Brain microvascular endothelial cell (primary cell): ENCODE measurements around the gene DNAJC15.

Experiments used
- DNase-seq: peaks from one replicate; pipeline ENCODE4 v3.0.0-alpha.2; 2020
- H3K27ac ChIP-seq: fragments of 250-450 bp; sonication (Bioruptor Pico); 2 replicates; pipeline ENCODE4 v1.5.1; 2020; ENCODE audit warnings: mild to moderate bottlenecking, moderate library complexity
- H3K27me3 ChIP-seq: fragments of 250-450 bp; sonication (Bioruptor Pico); replicated peaks from 2 replicates; pipeline ENCODE4 v1.5.1; 2020; ENCODE audit warnings: mild to moderate bottlenecking
- H3K36me3 ChIP-seq: fragments of 250-450 bp; sonication (Bioruptor Pico); replicated peaks from 2 replicates; pipeline ENCODE4 v1.5.1; 2020; ENCODE audit warnings: mild to moderate bottlenecking
- H3K4me3 ChIP-seq: 2 replicates; pipeline ENCODE4 v1.5.1; 2011; ENCODE audit warnings: low read depth, mild to moderate bottlenecking, control low read depth, low read length, moderate library complexity
- in situ Hi-C: cut with HindIII; loops from 2 replicates; pipeline ENCODE4 v1.10.0; 2017; ENCODE audit warnings: low sequenced_read_pairs, low pct_ligation_motif_present
- TF ChIP-seq, protein P1 (sequence below): IDR thresholded peaks from 2 replicates; pipeline ENCODE4 v1.5.1; 2011; ENCODE audit warnings: low read depth, mild to moderate bottlenecking, moderate library complexity, low read length, control low read depth, inconsistent platforms; ENCODE audit errors: missing control alignments

DNAJC15 gene

DNA sequence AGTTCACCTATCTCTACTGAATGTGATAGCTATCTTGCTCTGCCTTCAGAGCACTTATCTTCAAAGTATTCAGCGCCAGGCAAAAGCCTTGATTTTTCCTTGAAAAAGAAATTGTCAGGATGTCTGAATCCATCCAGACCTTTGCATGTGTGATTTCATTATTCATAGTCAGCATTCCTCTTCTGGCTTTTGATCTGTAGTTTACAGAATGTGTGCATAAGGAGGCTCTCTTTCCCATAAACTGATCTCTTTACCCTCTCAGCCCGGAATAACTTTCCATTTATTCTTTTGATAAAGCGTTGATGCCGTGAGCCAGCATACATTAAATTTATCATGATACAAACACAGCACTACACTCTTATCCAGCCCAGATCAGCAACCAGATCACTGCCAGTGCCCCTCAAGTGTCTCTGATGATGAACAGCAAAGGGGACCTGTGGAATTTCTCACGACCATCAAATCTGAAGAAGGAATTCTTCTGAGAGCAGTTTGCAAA, 130.8 kb downstream of the DNAJC15 start:
- DNase-seq, result no peak
- TF ChIP-seq, protein P1, sequence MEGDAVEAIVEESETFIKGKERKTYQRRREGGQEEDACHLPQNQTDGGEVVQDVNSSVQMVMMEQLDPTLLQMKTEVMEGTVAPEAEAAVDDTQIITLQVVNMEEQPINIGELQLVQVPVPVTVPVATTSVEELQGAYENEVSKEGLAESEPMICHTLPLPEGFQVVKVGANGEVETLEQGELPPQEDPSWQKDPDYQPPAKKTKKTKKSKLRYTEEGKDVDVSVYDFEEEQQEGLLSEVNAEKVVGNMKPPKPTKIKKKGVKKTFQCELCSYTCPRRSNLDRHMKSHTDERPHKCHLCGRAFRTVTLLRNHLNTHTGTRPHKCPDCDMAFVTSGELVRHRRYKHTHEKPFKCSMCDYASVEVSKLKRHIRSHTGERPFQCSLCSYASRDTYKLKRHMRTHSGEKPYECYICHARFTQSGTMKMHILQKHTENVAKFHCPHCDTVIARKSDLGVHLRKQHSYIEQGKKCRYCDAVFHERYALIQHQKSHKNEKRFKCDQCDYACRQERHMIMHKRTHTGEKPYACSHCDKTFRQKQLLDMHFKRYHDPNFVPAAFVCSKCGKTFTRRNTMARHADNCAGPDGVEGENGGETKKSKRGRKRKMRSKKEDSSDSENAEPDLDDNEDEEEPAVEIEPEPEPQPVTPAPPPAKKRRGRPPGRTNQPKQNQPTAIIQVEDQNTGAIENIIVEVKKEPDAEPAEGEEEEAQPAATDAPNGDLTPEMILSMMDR, result no peak
- in situ Hi-C loops, result no loop called here
- no peak overlapping the region for H3K4me3 ChIP-seq
- H3K27me3 ChIP-seq, result no peaks in the 10 kb centered on the region
- no peaks in the 10 kb centered on the region for H3K36me3 ChIP-seq
- H3K27ac ChIP-seq, result peak overlapping the region; percentile 69

DNA sequence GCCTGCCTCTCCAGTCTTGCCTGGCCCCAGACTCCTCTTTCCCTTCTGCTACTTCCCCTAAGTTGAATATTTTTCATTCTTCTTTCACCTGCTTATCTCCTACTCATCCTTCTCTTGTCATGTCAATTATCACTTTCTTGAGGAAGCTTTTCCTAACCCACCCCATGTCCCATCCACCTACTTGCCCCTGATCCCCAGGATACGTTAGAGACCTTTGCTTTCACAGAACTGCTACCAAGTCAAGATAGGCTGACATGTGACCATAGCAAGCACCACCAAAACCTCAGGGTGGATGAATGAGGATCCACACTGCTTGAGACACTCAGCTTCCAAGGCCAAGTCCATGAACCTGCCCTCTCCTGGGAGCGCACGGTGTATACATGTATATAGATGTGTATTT, 131.5 kb downstream of the DNAJC15 start:
- TF ChIP-seq, protein P1, result no peak
- DNase-seq, result no peak
- Histone ChIP-seq H3K27me3 (no peaks in the 10 kb centered on the region), H3K4me3 (no peak overlapping the region), H3K36me3 (no peaks in the 10 kb centered on the region), H3K27ac (no peak overlapping the region)
- in situ Hi-C loops, result no loop called here

DNA sequence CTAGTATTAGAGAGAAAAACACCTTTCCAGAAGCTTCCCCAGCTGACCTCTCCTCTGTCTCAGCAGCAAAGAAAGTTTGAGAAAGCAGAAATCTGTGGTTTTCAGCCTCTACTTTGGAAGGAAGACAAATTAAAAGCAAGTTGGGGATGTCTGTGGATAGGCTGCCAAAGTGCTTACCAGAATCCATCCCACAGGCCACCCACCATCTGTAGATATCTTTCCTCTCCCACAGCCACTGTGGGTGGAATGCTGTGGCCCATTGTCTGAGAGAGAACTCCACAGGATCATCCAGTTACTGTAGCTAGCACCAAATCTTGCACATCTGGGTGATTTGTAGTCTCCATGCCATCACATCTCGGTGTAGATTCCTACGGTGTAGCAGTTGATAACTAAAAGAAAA, 133.5 kb downstream of the DNAJC15 start:
- Histone ChIP-seq H3K27me3 (no peaks in the 10 kb centered on the region), H3K27ac (no peak overlapping the region), H3K4me3 (no peak overlapping the region), H3K36me3 (no peaks in the 10 kb centered on the region)
- TF ChIP-seq, protein P1, result no peak
- in situ Hi-C loops, result no loop called here
- DNase-seq, result no peak

DNA sequence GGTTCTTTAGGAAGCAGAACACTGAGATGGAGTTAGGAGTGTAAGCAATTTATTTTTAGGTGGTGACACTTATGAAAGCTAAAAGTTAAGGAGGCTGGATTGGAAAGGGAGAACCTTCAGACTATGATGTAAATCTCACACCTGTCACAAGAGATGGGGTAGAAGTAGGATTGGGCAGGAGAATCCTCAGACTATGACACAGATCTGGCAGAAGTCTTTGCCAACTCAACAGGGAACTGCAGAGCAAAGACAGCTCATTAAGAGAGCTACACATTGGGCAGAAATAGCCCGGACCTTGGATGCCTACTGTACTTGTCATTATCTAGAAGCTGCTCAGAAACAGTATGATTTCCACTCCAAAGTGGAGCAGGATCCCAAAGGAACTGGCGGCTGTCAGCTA, 134.4 kb downstream of the DNAJC15 start:
- no peaks in the 10 kb centered on the region for H3K36me3 ChIP-seq
- TF ChIP-seq, protein P1, result no peak
- H3K27ac ChIP-seq, result no peak overlapping the region
- no peak overlapping the region for H3K4me3 ChIP-seq
- in situ Hi-C loops, result no loop called here
- DNase-seq, result no peak
- H3K27me3 ChIP-seq, result no peaks in the 10 kb centered on the region

DNA sequence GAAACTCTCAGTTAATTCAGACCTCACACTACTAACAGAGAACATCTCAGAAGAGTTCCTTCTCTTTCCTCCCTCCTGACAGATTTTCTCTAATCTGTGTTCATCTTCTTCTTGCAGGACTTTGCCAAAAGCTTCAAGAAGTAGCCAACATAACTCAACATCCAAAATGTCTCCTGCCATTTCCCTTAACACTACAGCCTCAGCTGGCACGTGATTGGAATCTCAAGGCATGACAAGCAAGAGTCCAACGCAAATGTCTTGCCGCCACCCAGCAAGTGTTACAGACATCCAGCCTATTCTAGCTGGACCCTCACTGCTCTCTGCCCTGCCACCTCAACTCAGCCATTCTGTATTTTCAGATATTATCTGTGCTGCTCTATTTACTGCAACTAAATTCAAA, 135.1 kb downstream of the DNAJC15 start:
- Histone ChIP-seq H3K4me3 (no peak overlapping the region), H3K27me3 (no peaks in the 10 kb centered on the region), H3K27ac (no peak overlapping the region), H3K36me3 (no peaks in the 10 kb centered on the region)
- in situ Hi-C loops, result no loop called here
- DNase-seq, result no peak
- TF ChIP-seq, protein P1, result no peak

DNA sequence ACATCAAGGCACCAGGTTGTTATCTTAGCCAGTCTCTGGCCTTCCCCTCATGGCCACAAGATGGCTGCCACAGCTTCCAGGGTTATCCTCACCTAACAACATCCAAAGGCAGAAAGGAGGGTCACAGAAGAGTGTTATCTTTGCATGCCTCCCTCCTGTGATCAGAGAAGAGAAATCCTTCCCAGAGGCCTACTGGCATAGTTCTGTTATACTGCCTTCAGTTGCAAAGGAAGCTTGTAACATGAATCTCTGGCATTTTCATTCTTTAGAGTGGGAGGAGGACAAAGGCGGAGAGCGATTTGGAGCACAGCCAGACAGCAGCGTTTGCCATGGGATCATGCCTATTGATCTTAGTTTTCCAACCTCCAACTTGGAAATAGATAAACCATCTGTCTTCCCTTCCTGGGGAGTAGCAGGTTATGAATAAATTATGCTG, 135.7 kb downstream of the DNAJC15 start:
- in situ Hi-C loops, result no loop called here
- no peak overlapping the region for H3K27ac ChIP-seq
- TF ChIP-seq, protein P1, result peak; percentile 58
- peak; percentile 49 for DNase-seq
- H3K4me3 ChIP-seq, result no peak overlapping the region
- H3K27me3 ChIP-seq, result no peaks in the 10 kb centered on the region
- H3K36me3 ChIP-seq, result no peaks in the 10 kb centered on the region
